Endothelial cell (in vitro differentiated cells): ENCODE measurements around the gene ACSM3. TPM values are rescaled to one million over a fixed set of nuclear protein-coding genes. Genes with fewer than 3 reads are reported as not detected.

Experiments used
- DNase-seq: peaks from one replicate; pipeline ENCODE4 v3.0.0; 2021; ENCODE audit warnings: low spot score
- H3K27ac Mint-ChIP-seq: one replicate; pipeline ENCODE4 v1.8.0; 2021; ENCODE audit warnings: mixed read lengths, inconsistent platforms; ENCODE audit not compliant: unreplicated experiment
- H3K27me3 Mint-ChIP-seq: one replicate; pipeline ENCODE4 v1.8.0; 2021; ENCODE audit warnings: mild to moderate bottlenecking, moderate library complexity, mixed read lengths, inconsistent platforms; ENCODE audit not compliant: unreplicated experiment
- H3K36me3 Mint-ChIP-seq: one replicate; pipeline ENCODE4 v1.8.0; 2021; ENCODE audit warnings: mild to moderate bottlenecking, low read depth, mixed read lengths, inconsistent platforms; ENCODE audit not compliant: unreplicated experiment
- H3K4me1 Mint-ChIP-seq: one replicate; pipeline ENCODE4 v1.8.0; 2021; ENCODE audit warnings: mild to moderate bottlenecking, mixed read lengths, inconsistent platforms; ENCODE audit not compliant: unreplicated experiment
- H3K4me3 Mint-ChIP-seq: one replicate; pipeline ENCODE4 v1.8.0; 2021; ENCODE audit warnings: mild to moderate bottlenecking, mixed read lengths, inconsistent platforms; ENCODE audit not compliant: unreplicated experiment
- H3K9me3 Mint-ChIP-seq: one replicate; pipeline ENCODE4 v1.8.0; 2021; ENCODE audit warnings: mixed read lengths, inconsistent platforms; ENCODE audit not compliant: unreplicated experiment
- total RNA-seq: library from RNA; stranded (reverse); fragmentation: NEBNext Ultra II Directional; extraction: Animal tissue kit (Norgen Biotek cat#: 25700); gene quantifications from one replicate; pipeline ENCODE4 v1.2.1, GENCODE V29; 2021; ENCODE audit not compliant: unreplicated experiment
- TF ChIP-seq, protein P1 (sequence below): fragments of 200-600 bp; sonication (generic); IDR thresholded peaks from one replicate; pipeline ENCODE4 v1.5.0; 2021; ENCODE audit warnings: antibody characterized with exemption; ENCODE audit not compliant: unreplicated experiment

Gene ACSM3
- total RNA-seq, 1 donor from 2014 or later = 10.3 TPM

- Mint-ChIP-seq H3K27me3 (no peaks in the 10 kb centered on the region), H3K36me3 (peaks cover 4% of the 10 kb centered on the region), H3K27ac (no peak overlapping the region), H3K4me3 (no peak overlapping the region), H3K4me1 (no peaks in the 10 kb centered on the region), H3K9me3 (no peaks in the 10 kb centered on the region)
- TF ChIP-seq, protein P1, sequence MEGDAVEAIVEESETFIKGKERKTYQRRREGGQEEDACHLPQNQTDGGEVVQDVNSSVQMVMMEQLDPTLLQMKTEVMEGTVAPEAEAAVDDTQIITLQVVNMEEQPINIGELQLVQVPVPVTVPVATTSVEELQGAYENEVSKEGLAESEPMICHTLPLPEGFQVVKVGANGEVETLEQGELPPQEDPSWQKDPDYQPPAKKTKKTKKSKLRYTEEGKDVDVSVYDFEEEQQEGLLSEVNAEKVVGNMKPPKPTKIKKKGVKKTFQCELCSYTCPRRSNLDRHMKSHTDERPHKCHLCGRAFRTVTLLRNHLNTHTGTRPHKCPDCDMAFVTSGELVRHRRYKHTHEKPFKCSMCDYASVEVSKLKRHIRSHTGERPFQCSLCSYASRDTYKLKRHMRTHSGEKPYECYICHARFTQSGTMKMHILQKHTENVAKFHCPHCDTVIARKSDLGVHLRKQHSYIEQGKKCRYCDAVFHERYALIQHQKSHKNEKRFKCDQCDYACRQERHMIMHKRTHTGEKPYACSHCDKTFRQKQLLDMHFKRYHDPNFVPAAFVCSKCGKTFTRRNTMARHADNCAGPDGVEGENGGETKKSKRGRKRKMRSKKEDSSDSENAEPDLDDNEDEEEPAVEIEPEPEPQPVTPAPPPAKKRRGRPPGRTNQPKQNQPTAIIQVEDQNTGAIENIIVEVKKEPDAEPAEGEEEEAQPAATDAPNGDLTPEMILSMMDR = no peak
- DNase-seq = no peak
Measured at GRCh38 chr16:20822521-20823325, 58.9 kb downstream of the ACSM3 start.

GRCh38 chr16:20826039-20826566, 62.3 kb downstream of the ACSM3 start:
- Mint-ChIP-seq H3K9me3 (no peaks in the 10 kb centered on the region), H3K4me1 (no peaks in the 10 kb centered on the region), H3K4me3 (no peak overlapping the region), H3K27me3 (no peaks in the 10 kb centered on the region), H3K36me3 (no peaks in the 10 kb centered on the region), H3K27ac (no peak overlapping the region)
- TF ChIP-seq, protein P1 = no peak
- DNase-seq = no peak

DNA sequence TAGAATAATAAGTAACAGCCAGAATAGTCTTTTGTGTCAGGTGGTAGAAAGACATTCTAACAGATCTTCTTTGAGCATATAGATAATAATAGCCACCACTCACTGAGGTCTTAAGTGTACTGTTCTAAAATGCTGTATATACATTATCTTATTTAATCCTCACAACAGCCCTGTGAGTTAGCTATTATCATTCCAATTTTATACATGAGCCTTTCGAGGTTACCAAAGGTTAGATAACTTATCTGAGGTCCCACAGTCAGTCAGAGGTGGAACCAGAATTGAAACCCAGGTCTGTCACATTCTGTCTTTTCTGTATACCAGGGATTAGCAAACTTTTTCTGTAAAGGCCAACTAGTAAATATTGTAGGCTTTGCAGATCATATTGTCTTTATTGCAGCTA, 65.7 kb downstream of the ACSM3 start:
- H3K36me3 Mint-ChIP-seq = no peaks in the 10 kb centered on the region
- no peak for DNase-seq
- no peak overlapping the region for H3K4me3 Mint-ChIP-seq
- H3K4me1 Mint-ChIP-seq = no peaks in the 10 kb centered on the region
- H3K27ac Mint-ChIP-seq = no peak overlapping the region
- no peaks in the 10 kb centered on the region for H3K27me3 Mint-ChIP-seq
- H3K9me3 Mint-ChIP-seq = no peaks in the 10 kb centered on the region
- TF ChIP-seq, protein P1 = no peak

- Mint-ChIP-seq H3K27ac (no peak overlapping the region), H3K27me3 (no peaks in the 10 kb centered on the region), H3K36me3 (no peaks in the 10 kb centered on the region), H3K4me3 (no peak overlapping the region), H3K4me1 (no peaks in the 10 kb centered on the region), H3K9me3 (no peaks in the 10 kb centered on the region)
- no peak for DNase-seq
- TF ChIP-seq, protein P1 = no peak
Measured at GRCh38 chr16:20830372-20830771, 66.6 kb downstream of the ACSM3 start.

DNA sequence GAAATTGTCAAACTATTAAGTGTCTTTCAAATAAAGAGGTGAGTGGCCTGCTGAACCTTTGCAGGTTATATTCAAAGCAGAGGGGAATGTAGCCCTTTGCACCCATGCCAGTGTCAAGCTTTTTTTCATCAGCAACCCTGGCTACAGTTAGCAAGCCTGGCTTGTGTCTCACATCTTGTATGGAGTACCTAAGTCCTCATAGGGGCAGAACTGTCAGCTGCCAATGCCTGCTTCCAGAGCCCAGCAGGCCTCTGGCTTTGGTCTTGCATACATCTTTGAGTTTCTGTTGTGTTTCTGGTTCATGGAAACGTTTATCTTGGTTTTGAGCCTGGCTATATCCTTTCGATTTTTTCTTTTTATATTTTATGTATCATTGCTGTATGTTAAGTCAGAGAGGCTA, 69.3 kb downstream of the ACSM3 start:
- no peak overlapping the region for H3K27ac Mint-ChIP-seq
- peaks cover 16% of the 10 kb centered on the region for H3K36me3 Mint-ChIP-seq
- DNase-seq = no peak
- TF ChIP-seq, protein P1 = no peak
- no peaks in the 10 kb centered on the region for H3K27me3 Mint-ChIP-seq
- no peaks in the 10 kb centered on the region for H3K4me1 Mint-ChIP-seq
- no peak overlapping the region for H3K4me3 Mint-ChIP-seq
- H3K9me3 Mint-ChIP-seq = no peaks in the 10 kb centered on the region
